HG03060 (cell line): ENCODE data around the gene ADCK1.
"Not testable (repeated sequence)": the region's sequence is repeated elsewhere in the genome, so short reads cannot be mapped to it uniquely, and the experiment has no call there.

Experiments used
- ATAC-seq: cut with Tn5 transposase; IDR thresholded peaks from one replicate; pipeline ENCODE4 v1.9.1; 2021; ENCODE audit warnings: low read depth, moderate number of reproducible peaks; ENCODE audit not compliant: unreplicated experiment

Gene ADCK1

GRCh38 chr14:77924141-77924948, 124.4 kb downstream of the ADCK1 start:
- no peak for ATAC-seq

- ATAC-seq, result no peak
Observed at GRCh38 chr14:77926942-77927341, 127.0 kb downstream of the ADCK1 start.

- no peak for ATAC-seq
Observed at GRCh38 chr14:77931441-77931840, 131.5 kb downstream of the ADCK1 start.

DNA sequence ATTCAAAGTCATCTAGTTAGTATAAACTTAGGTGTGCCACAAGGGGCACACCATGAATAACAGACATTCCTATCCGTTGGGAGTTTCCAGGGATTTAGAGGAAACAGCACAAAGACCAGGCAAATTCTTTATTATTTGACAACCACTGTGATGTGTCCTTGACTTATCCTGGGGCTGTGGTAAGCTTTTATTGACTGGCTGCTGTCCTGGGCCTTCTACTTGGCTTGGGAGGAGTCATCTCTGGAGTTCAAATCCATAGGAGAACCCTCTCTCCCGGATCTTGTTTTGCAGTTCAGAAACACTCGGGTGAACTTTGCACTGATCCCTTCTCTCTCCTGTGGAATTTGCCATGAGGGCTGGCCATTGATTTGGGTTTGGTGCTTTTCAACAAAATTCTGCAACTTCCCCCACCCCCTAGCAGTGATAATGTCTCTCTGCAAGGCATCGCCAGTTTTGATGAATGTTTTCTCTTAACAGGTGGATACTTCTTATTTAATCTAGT, 136.3 kb downstream of the ADCK1 start:
- no peak for ATAC-seq

GRCh38 chr14:77947372-77947771, 147.5 kb downstream of the ADCK1 start:
- no peak for ATAC-seq

DNA sequence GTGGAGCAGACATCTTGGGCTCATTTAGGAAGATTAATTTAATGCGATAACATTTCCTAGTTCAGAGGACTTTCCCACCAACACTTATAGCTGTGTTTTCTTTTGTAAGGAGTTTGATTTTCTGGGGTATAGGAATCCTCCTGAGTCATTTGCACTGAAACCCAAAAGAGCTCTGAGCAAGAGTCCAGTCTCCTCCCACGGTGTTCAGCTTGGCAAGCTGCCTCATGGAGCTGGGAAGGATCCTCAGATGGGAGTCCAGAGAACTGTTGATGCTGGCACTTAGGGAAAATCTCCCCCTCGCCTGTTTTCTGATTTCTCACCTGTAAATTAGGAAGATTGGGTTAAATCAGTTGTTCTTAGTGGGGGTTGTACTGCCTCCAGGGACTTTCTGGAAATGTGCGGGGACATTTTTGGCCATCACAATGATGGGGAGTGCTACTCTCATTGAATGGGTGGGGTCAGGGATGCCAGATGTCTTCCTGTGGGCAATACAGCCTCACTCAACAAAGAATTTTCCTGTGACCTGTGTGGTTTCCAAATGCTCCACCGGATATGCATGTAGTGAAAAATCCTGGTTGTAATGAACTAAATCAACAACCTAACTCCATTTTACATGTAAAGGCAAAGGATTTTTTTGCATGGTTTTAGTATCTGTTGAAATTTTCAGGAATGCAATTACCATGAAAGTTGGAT, 150.6 kb downstream of the ADCK1 start:
- no peak for ATAC-seq

GRCh38 chr14:77955816-77956484, 156.0 kb downstream of the ADCK1 start:
- no peak for ATAC-seq

DNA sequence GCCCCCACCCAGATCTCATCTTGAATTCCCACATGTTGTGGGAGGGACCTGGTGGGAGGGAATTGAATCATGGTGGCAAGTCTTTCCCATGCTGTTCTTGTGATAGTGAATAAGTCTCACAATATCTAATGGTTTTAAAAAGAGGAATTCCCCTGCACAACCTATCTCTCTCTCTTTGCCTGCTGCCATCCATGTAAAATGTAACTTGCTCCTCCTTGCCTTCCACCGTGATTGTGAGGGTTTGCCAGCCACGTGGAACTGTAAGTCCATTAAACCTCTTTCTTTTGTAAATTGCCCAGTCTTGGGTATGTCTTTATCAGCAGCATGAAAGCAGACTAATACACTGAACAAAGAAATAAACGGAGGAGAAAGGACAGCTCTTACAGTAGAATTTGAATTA, 159.8 kb downstream of the ADCK1 start:
- ATAC-seq, result not testable (repeated sequence)

GRCh38 chr14:77961847-77962580, 162.1 kb downstream of the ADCK1 start:
- ATAC-seq, result no peak

DNA sequence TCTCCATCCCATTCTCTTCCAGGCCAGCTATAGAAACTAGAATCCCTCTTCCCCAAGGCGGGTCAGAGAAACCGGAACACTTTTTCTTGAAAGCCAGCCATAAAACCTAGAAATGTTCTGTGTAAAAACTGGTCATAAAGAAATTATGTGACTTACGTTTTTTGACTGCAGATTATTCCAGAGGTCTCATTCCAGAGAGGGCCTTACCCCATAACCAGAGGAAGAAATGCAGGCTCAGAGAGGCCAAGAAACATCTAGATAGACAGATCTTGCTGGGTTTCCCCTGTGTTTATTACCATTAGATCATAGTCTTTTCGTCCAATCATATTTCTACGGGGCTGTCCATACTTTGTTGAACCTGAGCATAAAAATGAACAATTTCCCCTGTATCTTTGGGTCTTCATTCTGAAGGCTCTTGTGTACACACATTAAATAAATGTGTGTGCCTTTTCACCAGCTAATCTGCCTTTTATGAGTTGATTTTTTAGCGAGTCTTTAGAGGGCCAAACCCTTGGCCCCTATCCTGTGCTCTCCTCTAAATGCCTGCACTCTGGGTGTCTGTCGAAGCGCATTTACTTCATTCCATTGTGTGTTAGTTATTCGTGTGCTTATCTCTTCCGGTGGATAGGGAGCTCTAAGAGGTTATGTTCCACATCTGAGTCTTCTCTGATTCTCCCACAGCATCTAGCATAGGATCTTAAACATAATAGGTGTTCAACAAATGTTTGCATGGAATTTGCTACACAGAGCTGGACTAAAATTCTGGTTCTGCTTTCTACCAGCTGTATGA, 163.0 kb downstream of the ADCK1 start:
- no peak for ATAC-seq

GRCh38 chr14:77964586-77964985, 164.7 kb downstream of the ADCK1 start:
- no peak for ATAC-seq

DNA sequence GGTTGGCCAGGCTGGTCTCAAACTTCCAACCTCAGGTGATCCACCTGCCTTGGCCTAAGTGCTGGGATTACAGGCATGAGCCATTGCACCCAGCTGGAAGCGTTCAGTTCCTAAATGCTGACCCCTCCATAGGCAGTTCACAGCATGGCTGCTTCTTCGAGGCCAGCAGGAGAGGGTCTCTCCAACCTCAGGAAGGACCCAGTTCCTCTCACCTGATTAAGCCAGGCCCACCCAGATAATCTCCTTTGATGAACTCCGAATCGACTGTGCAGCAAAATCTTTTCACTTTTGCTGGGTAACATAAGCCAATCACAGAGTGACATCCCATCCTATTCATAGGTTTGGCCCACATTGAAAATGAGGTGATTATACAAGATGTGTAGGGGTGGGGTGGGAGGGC, 165.1 kb downstream of the ADCK1 start:
- no peak for ATAC-seq

- ATAC-seq, result no peak
Observed at GRCh38 chr14:77965919-77966435, 166.1 kb downstream of the ADCK1 start.

DNA sequence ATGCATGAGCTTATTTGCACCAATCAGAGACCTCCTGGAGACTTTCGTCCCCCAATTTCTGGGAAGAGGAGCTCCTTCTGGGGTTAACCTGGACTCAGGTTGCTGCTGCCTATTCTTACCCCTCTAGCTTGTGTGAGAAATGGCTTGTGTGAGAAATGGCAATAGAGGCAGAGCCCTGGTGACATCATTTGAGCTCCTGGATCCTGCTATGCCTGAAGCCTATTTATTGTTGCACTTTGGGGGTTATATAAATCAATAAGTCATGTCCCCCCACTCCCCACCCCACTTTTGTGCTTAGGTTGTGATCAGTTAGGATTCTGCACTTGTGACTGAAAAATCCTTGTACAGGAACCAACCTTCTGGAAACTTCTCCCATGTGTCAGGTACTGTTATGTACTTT, 167.2 kb downstream of the ADCK1 start:
- ATAC-seq, result no peak

DNA sequence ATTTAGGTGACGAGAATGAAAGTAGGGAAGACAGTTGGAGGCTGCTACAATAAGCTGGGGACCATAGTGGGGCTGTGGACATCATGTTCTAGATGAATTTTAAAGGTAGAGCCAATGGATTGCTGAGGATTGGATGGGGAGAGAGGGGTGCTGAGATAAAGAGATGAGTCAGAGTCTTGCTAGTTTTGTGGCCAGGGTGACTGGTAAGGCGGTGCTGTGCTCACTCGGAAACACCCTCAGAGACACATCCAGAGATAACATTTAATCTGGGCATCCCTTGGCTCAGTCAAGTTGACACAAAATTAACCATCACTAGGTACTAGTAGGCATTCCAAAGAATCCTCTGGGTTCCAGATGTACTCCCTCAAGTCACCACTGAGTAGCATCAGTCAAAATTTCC, 170.7 kb downstream of the ADCK1 start:
- no peak for ATAC-seq

DNA sequence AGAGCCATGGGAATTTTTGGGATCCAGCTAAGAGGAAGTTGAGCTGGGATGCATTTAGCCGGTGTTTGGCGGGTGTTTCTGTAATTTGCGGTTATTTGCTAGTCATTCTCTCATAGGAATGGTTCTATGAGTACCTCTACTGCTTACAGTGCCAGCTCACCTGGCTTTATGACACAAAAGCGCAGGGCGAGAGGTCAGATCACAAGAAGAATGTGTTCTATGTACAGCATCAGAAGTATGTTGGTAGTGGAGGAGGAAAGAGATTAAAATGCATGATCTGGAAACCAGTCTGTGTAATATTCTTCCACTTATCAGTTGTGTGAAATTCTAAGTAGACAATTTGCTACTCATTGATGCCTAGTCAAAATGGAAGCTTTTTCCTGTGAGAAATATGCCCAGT, 173.3 kb downstream of the ADCK1 start:
- ATAC-seq, result no peak

- ATAC-seq, result no peak
Observed at GRCh38 chr14:77976591-77976990, 176.7 kb downstream of the ADCK1 start.

GRCh38 chr14:77979171-77979570, 179.3 kb downstream of the ADCK1 start:
- ATAC-seq, result no peak

- no peak for ATAC-seq
Observed at GRCh38 chr14:77979666-77980351, 179.9 kb downstream of the ADCK1 start.
